GM10266 (cell line): Measurements from ENCODE around the gene APOL6.

Experiments used
- DNase-seq: peaks from one replicate; pipeline ENCODE4 v3.0.0; 2012; ENCODE audit errors: extremely low spot score
- CTCF ChIP-seq: IDR thresholded peaks from 2 replicates; pipeline ENCODE4 v1.5.1; 2012; ENCODE audit warnings: mild to moderate bottlenecking, low read depth; ENCODE audit not compliant: control insufficient read depth, insufficient read depth; ENCODE audit errors: missing control alignments

The APOL6 gene

DNA sequence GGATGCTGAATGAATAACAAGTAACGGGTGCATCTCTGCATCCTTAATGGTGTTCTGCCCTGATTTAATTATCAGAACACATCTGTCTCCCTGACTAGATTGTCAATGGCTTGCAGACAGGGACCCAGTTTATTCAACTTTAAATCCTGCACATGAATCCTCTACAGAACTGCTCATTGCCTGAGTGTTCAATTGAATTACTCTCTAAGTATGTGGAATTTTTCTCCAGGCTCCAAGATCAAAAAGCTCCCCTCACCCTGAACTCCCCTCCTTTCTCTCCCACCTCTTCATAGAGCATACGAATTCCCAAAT is 42.9 kb upstream of the APOL6 start:
- TF ChIP-seq CTCF, result no peak
- DNase-seq, result no peak

DNA sequence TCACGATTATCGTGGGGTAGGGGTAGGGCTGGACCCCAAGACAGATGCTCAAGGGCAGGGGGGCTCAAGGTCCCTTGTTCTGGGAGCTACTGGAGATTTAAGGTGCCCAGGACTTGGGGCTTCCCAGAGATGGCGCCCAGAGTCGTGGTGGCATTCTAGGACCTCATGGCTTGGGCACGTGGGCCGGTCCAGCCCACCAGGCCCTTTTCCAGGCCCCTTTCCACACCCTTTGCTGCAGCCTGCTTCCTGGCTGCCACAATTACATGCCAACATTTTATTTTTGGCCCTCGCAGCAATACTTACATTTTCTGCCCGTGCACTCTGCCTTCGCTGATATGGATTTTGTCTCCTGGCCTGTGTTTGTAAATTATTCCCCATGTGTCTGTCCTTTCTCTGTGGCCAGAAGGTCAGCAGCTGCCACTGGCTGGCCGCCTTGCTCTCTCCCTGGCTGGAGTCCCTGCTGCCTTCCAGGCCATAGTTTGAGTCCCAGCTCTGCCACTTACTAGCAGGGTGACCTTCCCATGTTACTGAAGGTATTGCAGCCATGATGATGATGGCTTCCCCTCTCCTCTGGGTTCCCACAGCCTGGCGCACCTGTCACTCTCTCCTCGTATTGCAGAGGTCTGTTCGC is 42.3 kb upstream of the APOL6 start:
- TF ChIP-seq CTCF, result no peak

GRCh38 chr22:35606916-35607315 is 41.3 kb upstream of the APOL6 start:
- TF ChIP-seq CTCF, result no peak
- no peak for DNase-seq

More for the DNA sequence above, 42.3 kb upstream of the APOL6 start:
- no peak for DNase-seq

- DNase-seq, result no peak
- no peak for TF ChIP-seq CTCF
Measured at GRCh38 chr22:35608088-35608487, 40.2 kb upstream of the APOL6 start.

DNA sequence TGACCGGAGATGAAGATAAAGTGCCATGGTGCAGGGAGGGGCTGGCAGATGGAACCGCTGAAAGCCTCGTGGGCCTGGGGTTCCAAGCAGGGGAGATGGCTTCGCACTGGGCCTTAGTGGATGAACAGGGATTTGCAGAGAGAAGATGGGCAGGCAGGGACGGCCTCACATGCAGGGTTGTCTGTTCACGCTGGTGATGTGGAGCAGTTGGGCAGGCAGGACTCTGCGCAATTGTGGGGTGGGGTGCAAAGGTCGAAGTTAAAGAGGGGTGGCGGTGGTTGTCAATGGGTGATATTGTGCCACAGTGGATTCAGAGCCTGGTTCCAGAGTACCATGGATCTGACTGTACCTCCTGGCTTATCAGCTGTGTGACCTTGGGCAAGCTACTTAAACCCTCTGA is 39.0 kb upstream of the APOL6 start:
- TF ChIP-seq CTCF, result no peak
- no peak for DNase-seq

DNA sequence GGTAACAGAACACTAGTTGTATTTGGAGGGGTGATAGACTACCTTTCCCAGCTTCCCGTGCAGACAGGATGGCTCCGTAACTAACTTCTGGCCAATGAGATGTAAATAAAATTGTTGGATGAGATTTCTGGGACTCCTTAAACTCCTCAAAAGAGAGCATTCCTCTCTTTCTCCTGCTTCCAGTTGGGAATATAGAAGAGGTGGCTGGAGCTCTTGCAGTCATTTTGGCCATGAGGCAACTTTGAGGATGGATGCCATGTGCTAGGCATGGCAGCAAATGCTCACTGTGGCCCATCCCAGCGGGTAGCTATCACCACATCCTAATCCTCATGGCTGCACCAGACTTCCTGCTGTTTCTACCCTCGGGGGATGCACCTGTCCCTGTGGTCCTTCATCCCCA is 38.5 kb upstream of the APOL6 start:
- no peak for TF ChIP-seq CTCF
- no peak for DNase-seq

DNA sequence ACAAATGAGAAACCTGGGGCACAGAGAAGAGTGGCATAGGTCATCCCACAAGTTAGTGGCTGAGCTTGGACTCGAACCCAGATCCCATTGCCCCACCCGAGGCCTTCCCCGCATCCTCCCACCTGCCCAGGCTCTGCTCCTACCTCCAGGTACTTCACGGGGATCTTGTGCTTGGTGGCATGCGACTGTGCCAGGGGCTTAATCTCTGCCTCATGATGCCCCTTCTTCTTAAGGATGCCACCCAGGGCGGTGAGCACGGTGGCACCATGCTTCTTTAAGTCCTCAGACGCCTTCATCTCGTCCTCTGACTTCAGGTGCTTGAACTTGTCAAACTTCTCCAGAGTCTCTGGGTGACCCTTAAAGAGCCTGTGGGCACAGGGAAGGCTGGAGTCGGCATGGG is 37.5 kb upstream of the APOL6 start:
- no peak for TF ChIP-seq CTCF
- DNase-seq, result no peak
